Uterus (tissue), 4 donors: ENCODE results near the gene GDNF. TPM values are rescaled to one million over a fixed set of nuclear protein-coding genes. Genes with fewer than 3 reads are reported as not detected.
"Not testable (repeated sequence)": the region's sequence is repeated elsewhere in the genome, so short reads cannot be mapped to it uniquely, and the experiment has no call there.

Experiments
- DNase-seq, 2 donors: peaks; one replicate each; pipeline ENCODE4 v3.0.0-alpha.2; 2019 to 2020
- H3K27ac ChIP-seq, 2 donors: fragments of 200-600 bp; sonication (generic); 1 replicate in 1 of 2; 2 replicates in 1 of 2; pipeline ENCODE4 v1.5.1; 2016 to 2018
- H3K27me3 ChIP-seq, 2 donors: fragments of 200-600 bp; sonication (generic); one replicate each; pipeline ENCODE4 v1.5.1; 2018 to 2019; ENCODE audit warnings: control low read depth in 1 of 2
- H3K36me3 ChIP-seq, 2 donors: fragments of 200-600 bp; sonication (generic); one replicate each; pipeline ENCODE4 v1.5.1; 2019; ENCODE audit warnings: control low read depth in 1 of 2
- H3K4me1 ChIP-seq, 2 donors: fragments of 200-600 bp; sonication (generic); one replicate each; pipeline ENCODE4 v1.5.1; 2018 to 2019; ENCODE audit warnings: control low read depth in 1 of 2
- H3K4me3 ChIP-seq, 2 donors: fragments of 200-600 bp; sonication (generic); 1 replicate in 1 of 2; 2 replicates in 1 of 2; pipeline ENCODE4 v1.5.1; 2018 to 2019; ENCODE audit warnings: mild to moderate bottlenecking in 1 of 2
- H3K9me3 ChIP-seq, 2 donors: fragments of 200-600 bp; sonication (generic); one replicate each; pipeline ENCODE4 v1.5.1; 2019; ENCODE audit warnings: control low read depth in 1 of 2
- CTCF ChIP-seq, 4 experiments: fragments of 200-600 bp in 2 of 4; fragments of 450-650 bp in 2 of 4; sonication (generic) in 2 of 4; IDR thresholded peaks; one replicate each; pipeline ENCODE4 v1.5.1; 2016 to 2019; ENCODE audit warnings: antibody characterized with exemption in 4 of 4, mild to moderate bottlenecking in 2 of 4, moderate library complexity in 1 of 4
- POLR2A ChIP-seq, 2 donors: fragments of 450-650 bp; IDR thresholded peaks; one replicate each; pipeline ENCODE4 v1.6.1; 2016; ENCODE audit warnings: antibody characterized with exemption in 2 of 2, mild to moderate bottlenecking in 1 of 2, moderate library complexity in 1 of 2
- intact Hi-C: fragments of 100-400 bp; cut with DNase I; formaldehyde crosslinking; loops from one replicate; pipeline ENCODE4 v1.15.1; 2023; ENCODE audit warnings: low total_unique reads
- total RNA-seq, 4 donors: library from RNA; depleted of rRNA in 3 of 4; stranded (reverse); fragments of >200 nt in 3 of 4; gene quantifications; one replicate each; pipeline versions ENCODE4 v1.1.0 to v1.2.4, GENCODE V29; 2014 to 2023
- donor health status: DM: yes; HTN: yes; CAD: no.

GDNF gene
- total RNA-seq, 4 donors from 2014 or later, result 0.77 to 1.0 (median 0.85) TPM; not detected in 1

GRCh38 chr5:37799865-37800421 lies 39.9 kb downstream of the GDNF start:
- DNase-seq, result no peak
- Histone ChIP-seq H3K4me3 (no peak overlapping the region), H3K27ac (no peak overlapping the region), H3K9me3 (no peaks in the 10 kb centered on the region), H3K4me1 (no peaks in the 10 kb centered on the region), H3K36me3 (no peaks in the 10 kb centered on the region), H3K27me3 (no peaks in the 10 kb centered on the region)
- intact Hi-C loops, result no loop called here
- TF ChIP-seq CTCF (IDR thresholded peaks at IDR 0.05) (no peak), POLR2A (IDR thresholded peaks at IDR 0.05) (no peak)

- H3K36me3 ChIP-seq, DNase-seq, H3K27me3 ChIP-seq, intact Hi-C loops, H3K4me1 ChIP-seq, H3K4me3 ChIP-seq, H3K9me3 ChIP-seq, H3K27ac ChIP-seq: not testable (repeated sequence)
These were observed 43.4 kb downstream of the GDNF start for GRCh38 chr5:37796435-37796834.

GRCh38 chr5:37795292-37795691 lies 44.5 kb downstream of the GDNF start:
- H3K9me3 ChIP-seq, H3K36me3 ChIP-seq, H3K4me1 ChIP-seq, H3K4me3 ChIP-seq, intact Hi-C loops, DNase-seq, H3K27me3 ChIP-seq, H3K27ac ChIP-seq: not testable (repeated sequence)

- TF ChIP-seq POLR2A (IDR thresholded peaks at IDR 0.05), result no peak
- TF ChIP-seq CTCF (IDR thresholded peaks at IDR 0.05), result no peak
- no peaks in the 10 kb centered on the region for H3K4me1 ChIP-seq
- H3K36me3 ChIP-seq, result no peaks in the 10 kb centered on the region
- no peak for DNase-seq
- no peaks in the 10 kb centered on the region for H3K27me3 ChIP-seq
- intact Hi-C loops, result no loop called here
- H3K27ac ChIP-seq, result no peak overlapping the region
- no peak overlapping the region for H3K4me3 ChIP-seq
- no peaks in the 10 kb centered on the region for H3K9me3 ChIP-seq
These were observed 46.7 kb downstream of the GDNF start for GRCh38 chr5:37792975-37793631.

GRCh38 chr5:37791321-37791720 lies 48.5 kb downstream of the GDNF start:
- TF ChIP-seq POLR2A (IDR thresholded peaks at IDR 0.05), result no peak
- TF ChIP-seq CTCF (IDR thresholded peaks at IDR 0.05), result no peak
- H3K4me1 ChIP-seq, result no peaks in the 10 kb centered on the region
- no peak for DNase-seq
- intact Hi-C loops, result no loop called here
- H3K27me3 ChIP-seq, result no peaks in the 10 kb centered on the region
- no peak overlapping the region for H3K27ac ChIP-seq
- no peaks in the 10 kb centered on the region for H3K36me3 ChIP-seq
- no peak overlapping the region for H3K4me3 ChIP-seq
- no peaks in the 10 kb centered on the region for H3K9me3 ChIP-seq

- H3K4me3 ChIP-seq, result no peak overlapping the region
- no peaks in the 10 kb centered on the region for H3K27me3 ChIP-seq
- no peak for TF ChIP-seq POLR2A (IDR thresholded peaks at IDR 0.05)
- no peak for TF ChIP-seq CTCF (IDR thresholded peaks at IDR 0.05)
- no peak overlapping the region for H3K27ac ChIP-seq
- no peaks in the 10 kb centered on the region for H3K4me1 ChIP-seq
- no peaks in the 10 kb centered on the region for H3K9me3 ChIP-seq
- DNase-seq, result no peak
- no peaks in the 10 kb centered on the region for H3K36me3 ChIP-seq
- intact Hi-C loops, result no loop called here
These were observed 49.9 kb downstream of the GDNF start for GRCh38 chr5:37789991-37790390.
